ENCODE measurements around the gene EEF1G.

Gene EEF1G

DNA sequence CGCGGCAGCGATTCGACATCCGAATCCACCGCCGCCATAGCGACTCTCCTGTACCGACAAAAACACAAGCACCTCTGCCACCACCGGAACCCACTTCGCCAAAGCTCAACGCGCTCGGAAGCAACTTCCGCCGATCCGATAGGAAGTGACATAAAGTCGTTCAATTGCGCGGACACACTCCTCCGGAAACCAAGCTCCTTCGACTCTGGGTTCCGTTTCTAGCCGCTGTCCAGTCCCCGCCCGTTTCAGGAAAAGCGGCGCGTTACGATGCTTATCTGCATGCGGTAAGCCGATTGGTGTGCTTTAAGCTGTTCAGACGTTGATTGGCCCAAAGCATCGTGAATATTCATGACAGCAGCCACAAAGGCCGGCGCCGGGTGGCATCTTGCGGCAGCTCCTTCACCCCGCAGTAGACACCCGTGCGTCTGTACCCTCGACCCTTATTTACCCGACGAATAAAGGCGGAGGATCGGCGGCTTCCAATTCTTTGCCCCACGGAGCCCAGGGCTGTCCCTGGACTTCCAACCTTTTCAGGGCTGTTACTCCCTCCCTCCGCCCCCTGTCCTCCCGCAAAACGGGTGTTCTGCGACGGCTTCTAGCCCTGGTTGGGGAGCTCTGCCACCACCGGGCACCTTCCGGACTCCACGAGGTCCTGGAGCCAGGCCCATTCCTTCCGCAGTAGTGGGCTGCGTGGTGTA lies 17.9 kb upstream of the EEF1G start, which contains the start of gene TUT1 (continued):
- 0 out of 2 replicates have a peak, but pooled peaks have one; percentile 23 for TF ChIP-seq ZNF777 (tag by site-specific recombination; IDR thresholded peaks at IDR 0.05; ENCODE audit: borderline replicate concordance)
- TF ChIP-seq, protein P1, sequence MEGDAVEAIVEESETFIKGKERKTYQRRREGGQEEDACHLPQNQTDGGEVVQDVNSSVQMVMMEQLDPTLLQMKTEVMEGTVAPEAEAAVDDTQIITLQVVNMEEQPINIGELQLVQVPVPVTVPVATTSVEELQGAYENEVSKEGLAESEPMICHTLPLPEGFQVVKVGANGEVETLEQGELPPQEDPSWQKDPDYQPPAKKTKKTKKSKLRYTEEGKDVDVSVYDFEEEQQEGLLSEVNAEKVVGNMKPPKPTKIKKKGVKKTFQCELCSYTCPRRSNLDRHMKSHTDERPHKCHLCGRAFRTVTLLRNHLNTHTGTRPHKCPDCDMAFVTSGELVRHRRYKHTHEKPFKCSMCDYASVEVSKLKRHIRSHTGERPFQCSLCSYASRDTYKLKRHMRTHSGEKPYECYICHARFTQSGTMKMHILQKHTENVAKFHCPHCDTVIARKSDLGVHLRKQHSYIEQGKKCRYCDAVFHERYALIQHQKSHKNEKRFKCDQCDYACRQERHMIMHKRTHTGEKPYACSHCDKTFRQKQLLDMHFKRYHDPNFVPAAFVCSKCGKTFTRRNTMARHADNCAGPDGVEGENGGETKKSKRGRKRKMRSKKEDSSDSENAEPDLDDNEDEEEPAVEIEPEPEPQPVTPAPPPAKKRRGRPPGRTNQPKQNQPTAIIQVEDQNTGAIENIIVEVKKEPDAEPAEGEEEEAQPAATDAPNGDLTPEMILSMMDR (tag by site-specific recombination; IDR thresholded peaks at IDR 0.05) = no peak
- no peak for TF ChIP-seq ZNF768 (tag by site-specific recombination; IDR thresholded peaks at IDR 0.05)
- TF ChIP-seq ZNF223 (tag by site-specific recombination; IDR thresholded peaks at IDR 0.05) = no peak
- TF ChIP-seq ZNF214 (tag by site-specific recombination; IDR thresholded peaks at IDR 0.05; ENCODE audit: borderline replicate concordance) = no peak
- peak; percentile 94 for TF ChIP-seq ZXDB (tag by site-specific recombination; IDR thresholded peaks at IDR 0.05)
- TF ChIP-seq ZNF121 (tag by site-specific recombination; IDR thresholded peaks at IDR 0.05) = no peak
- peak; percentile 71; the same call in 1 of the 2 replicates for TF ChIP-seq ZNF10 (tag by site-specific recombination; IDR thresholded peaks at IDR 0.05)
- TF ChIP-seq TCF7L2 (IDR thresholded peaks at IDR 0.05; ENCODE audit: borderline replicate concordance, low read depth, low read length) = no peak
- TF ChIP-seq IKZF3 (tag by site-specific recombination; IDR thresholded peaks at IDR 0.05) = no peak
- TF ChIP-seq ZNF175 (tag by site-specific recombination; IDR thresholded peaks at IDR 0.05) = no peak
- peak; percentile 41; the same call in 1 of the 2 replicates for TF ChIP-seq ZNF366 (tag by site-specific recombination; conservative IDR thresholded peaks at IDR 0.05)
- peak; percentile 80 for TF ChIP-seq ZNF394 (tag by site-specific recombination; IDR thresholded peaks at IDR 0.05; ENCODE audit: borderline replicate concordance)
- no peak for TF ChIP-seq WT1 (tag by site-specific recombination; IDR thresholded peaks at IDR 0.05)
- TF ChIP-seq ZNF626 (tag by site-specific recombination; IDR thresholded peaks at IDR 0.05) = no peak
- no peak for TF ChIP-seq HOXA7 (CRISPR knock-in tag; IDR thresholded peaks at IDR 0.05; ENCODE audit: borderline replicate concordance)
- TF ChIP-seq ZNF621 (tag by site-specific recombination; IDR thresholded peaks at IDR 0.05) = no peak
- TF ChIP-seq, protein P2, sequence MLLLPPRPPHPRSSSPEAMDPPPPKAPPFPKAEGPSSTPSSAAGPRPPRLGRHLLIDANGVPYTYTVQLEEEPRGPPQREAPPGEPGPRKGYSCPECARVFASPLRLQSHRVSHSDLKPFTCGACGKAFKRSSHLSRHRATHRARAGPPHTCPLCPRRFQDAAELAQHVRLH (tag by site-specific recombination; IDR thresholded peaks at IDR 0.05) = peak; percentile 90
- TF ChIP-seq SCRT1 (tag by site-specific recombination; IDR thresholded peaks at IDR 0.05; ENCODE audit: borderline replicate concordance) = no peak
- peak; percentile 87 for TF ChIP-seq SP3 (tag by site-specific recombination; IDR thresholded peaks at IDR 0.05)
- TF ChIP-seq KLF16 (tag by site-specific recombination; IDR thresholded peaks at IDR 0.05) = peak; percentile 93
- TF ChIP-seq, protein P3, sequence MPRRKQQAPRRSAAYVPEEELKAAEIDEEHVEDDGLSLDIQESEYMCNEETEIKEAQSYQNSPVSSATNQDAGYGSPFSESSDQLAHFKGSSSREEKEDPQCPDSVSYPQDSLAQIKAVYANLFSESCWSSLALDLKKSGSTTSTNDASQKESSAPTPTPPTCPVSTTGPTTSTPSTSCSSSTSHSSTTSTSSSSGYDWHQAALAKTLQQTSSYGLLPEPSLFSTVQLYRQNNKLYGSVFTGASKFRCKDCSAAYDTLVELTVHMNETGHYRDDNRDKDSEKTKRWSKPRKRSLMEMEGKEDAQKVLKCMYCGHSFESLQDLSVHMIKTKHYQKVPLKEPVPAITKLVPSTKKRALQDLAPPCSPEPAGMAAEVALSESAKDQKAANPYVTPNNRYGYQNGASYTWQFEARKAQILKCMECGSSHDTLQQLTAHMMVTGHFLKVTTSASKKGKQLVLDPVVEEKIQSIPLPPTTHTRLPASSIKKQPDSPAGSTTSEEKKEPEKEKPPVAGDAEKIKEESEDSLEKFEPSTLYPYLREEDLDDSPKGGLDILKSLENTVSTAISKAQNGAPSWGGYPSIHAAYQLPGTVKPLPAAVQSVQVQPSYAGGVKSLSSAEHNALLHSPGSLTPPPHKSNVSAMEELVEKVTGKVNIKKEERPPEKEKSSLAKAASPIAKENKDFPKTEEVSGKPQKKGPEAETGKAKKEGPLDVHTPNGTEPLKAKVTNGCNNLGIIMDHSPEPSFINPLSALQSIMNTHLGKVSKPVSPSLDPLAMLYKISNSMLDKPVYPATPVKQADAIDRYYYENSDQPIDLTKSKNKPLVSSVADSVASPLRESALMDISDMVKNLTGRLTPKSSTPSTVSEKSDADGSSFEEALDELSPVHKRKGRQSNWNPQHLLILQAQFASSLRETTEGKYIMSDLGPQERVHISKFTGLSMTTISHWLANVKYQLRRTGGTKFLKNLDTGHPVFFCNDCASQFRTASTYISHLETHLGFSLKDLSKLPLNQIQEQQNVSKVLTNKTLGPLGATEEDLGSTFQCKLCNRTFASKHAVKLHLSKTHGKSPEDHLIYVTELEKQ (tag by site-specific recombination; IDR thresholded peaks at IDR 0.05; ENCODE audit: borderline replicate concordance) = peak; percentile 84
- TF ChIP-seq ZNF629 (tag by site-specific recombination; IDR thresholded peaks at IDR 0.05) = peak; percentile 97
- TF ChIP-seq ZNF544 (tag by site-specific recombination; IDR thresholded peaks at IDR 0.05) = no peak
- TF ChIP-seq ZNF335 (tag by site-specific recombination; conservative IDR thresholded peaks at IDR 0.05) = no peak
- TF ChIP-seq REPIN1 (tag by site-specific recombination; IDR thresholded peaks at IDR 0.05; ENCODE audit: low read depth) = peak; percentile 72; the same call in 1 of the 2 replicates
- TF ChIP-seq, protein P4, sequence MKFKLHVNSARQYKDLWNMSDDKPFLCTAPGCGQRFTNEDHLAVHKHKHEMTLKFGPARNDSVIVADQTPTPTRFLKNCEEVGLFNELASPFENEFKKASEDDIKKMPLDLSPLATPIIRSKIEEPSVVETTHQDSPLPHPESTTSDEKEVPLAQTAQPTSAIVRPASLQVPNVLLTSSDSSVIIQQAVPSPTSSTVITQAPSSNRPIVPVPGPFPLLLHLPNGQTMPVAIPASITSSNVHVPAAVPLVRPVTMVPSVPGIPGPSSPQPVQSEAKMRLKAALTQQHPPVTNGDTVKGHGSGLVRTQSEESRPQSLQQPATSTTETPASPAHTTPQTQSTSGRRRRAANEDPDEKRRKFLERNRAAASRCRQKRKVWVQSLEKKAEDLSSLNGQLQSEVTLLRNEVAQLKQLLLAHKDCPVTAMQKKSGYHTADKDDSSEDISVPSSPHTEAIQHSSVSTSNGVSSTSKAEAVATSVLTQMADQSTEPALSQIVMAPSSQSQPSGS (tag by site-specific recombination; IDR thresholded peaks at IDR 0.05; ENCODE audit: low read depth) = peak; percentile 76
- no peak for TF ChIP-seq ZBTB1 (tag by site-specific recombination; IDR thresholded peaks at IDR 0.05)
- TF ChIP-seq, protein P5, sequence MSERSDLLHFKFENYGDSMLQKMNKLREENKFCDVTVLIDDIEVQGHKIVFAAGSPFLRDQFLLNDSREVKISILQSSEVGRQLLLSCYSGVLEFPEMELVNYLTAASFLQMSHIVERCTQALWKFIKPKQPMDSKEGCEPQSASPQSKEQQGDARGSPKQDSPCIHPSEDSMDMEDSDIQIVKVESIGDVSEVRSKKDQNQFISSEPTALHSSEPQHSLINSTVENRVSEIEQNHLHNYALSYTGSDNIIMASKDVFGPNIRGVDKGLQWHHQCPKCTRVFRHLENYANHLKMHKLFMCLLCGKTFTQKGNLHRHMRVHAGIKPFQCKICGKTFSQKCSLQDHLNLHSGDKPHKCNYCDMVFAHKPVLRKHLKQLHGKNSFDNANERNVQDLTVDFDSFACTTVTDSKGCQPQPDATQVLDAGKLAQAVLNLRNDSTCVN (tag by site-specific recombination; optimal IDR thresholded peaks at IDR 0.05) = peak; percentile 49
- TF ChIP-seq ZNF266 (tag by site-specific recombination; IDR thresholded peaks at IDR 0.05; ENCODE audit: low read depth) = no peak; the same call in 1 of the 2 replicates
- TF ChIP-seq, protein P6, sequence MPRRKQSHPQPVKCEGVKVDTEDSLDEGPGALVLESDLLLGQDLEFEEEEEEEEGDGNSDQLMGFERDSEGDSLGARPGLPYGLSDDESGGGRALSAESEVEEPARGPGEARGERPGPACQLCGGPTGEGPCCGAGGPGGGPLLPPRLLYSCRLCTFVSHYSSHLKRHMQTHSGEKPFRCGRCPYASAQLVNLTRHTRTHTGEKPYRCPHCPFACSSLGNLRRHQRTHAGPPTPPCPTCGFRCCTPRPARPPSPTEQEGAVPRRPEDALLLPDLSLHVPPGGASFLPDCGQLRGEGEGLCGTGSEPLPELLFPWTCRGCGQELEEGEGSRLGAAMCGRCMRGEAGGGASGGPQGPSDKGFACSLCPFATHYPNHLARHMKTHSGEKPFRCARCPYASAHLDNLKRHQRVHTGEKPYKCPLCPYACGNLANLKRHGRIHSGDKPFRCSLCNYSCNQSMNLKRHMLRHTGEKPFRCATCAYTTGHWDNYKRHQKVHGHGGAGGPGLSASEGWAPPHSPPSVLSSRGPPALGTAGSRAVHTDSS (tag by site-specific recombination; IDR thresholded peaks at IDR 0.05) = 0 out of 2 replicates have a peak, but pooled peaks have one; percentile 26
